ENCODE results near the gene VIPAS39. TPM values are rescaled to one million over a fixed set of nuclear protein-coding genes. Genes with fewer than 3 reads are reported as not detected.

The VIPAS39 gene
- total and polyA plus RNA-seq, 2 of the 4 experiments (the other 2 are of a cell fraction), result 19.0 to 43.0 TPM

GRCh38 chr14:77426396-77426795, 31.0 kb downstream of the VIPAS39 start:
- Histone ChIP-seq H3K79me1 (ENCODE audit: low read depth in 1 of 2, low read length in 2 of 2) (no peaks in the 10 kb centered on the region), H3K9me1 (ENCODE audit: insufficient read depth, low read length) (no peaks in the 10 kb centered on the region), H3K4ac (ENCODE audit: low read depth, low read length) (no peak overlapping the region), H3K18ac (ENCODE audit: low read depth, low read length) (no peak overlapping the region), H4K5ac (ENCODE audit: low read depth, low read length) (no peak overlapping the region), H3K9ac (ENCODE audit: low read depth, low read length) (no peak overlapping the region), H3K56ac (ENCODE audit: extremely low read depth, insufficient read depth, low read length) (no peak overlapping the region), H3K4me1 (ENCODE audit: control insufficient read depth, insufficient read depth, low read length) (no peaks in the 10 kb centered on the region), H4K8ac (ENCODE audit: low read depth in 2 of 2, low read length in 2 of 2) (no peak overlapping the region), H2AK9ac (replicated peaks; ENCODE audit: low read depth, low read length, poor library complexity) (no peak overlapping the region), H2AK5ac (ENCODE audit: low read depth, low read length) (no peak overlapping the region), H3K23ac (ENCODE audit: low read depth, low read length) (no peak overlapping the region), H4K20me1 (ENCODE audit: insufficient read depth, low read length) (no peaks in the 10 kb centered on the region), H2BK5ac (ENCODE audit: low read depth, low read length, poor library complexity, severe bottlenecking) (no peak overlapping the region), H3K36me3 (ENCODE audit: control insufficient read depth, insufficient read depth, low read length) (peaks cover 48% of the 10 kb centered on the region), H4K91ac (ENCODE audit: insufficient read depth, low read depth, low read length) (no peak overlapping the region), H3K4me3 (ENCODE audit: insufficient read depth, low read depth, low read length) (no peak overlapping the region), H3K27me3 (ENCODE audit: control insufficient read depth, insufficient read depth, low read length) (no peaks in the 10 kb centered on the region), H3K27ac (ENCODE audit: insufficient read depth, low read length) (no peak overlapping the region), H2BK120ac (ENCODE audit: low read depth, low read length) (no peak overlapping the region), H2BK20ac (ENCODE audit: low read depth, low read length) (no peak overlapping the region), H2AFZ (replicated peaks; ENCODE audit: low read length, poor library complexity) (no peak overlapping the region), H3K4me2 (ENCODE audit: low read depth, low read length) (no peak overlapping the region), H3K14ac (replicated peaks; ENCODE audit: low read depth, low read length) (no peak overlapping the region), H3K9me3 (ENCODE audit: control insufficient read depth, insufficient read depth, low read length) (no peaks in the 10 kb centered on the region), H2BK15ac (ENCODE audit: low read depth, low read length) (no peak overlapping the region)
- no peak for TF ChIP-seq BHLHE40 (IDR thresholded peaks at IDR 0.05; ENCODE audit: low read depth, low read length)
- TF ChIP-seq FOS (IDR thresholded peaks at IDR 0.05; ENCODE audit: low read depth, low read length), result no peak
- ATAC-seq (ENCODE audit: low read depth) (no peak), DNase-seq (no peak)
- no TSS peak for BruUV-seq (replicated peaks)
- in situ Hi-C loops (cut with MboI; ENCODE audit: low sequenced_read_pairs) (no loop called here), intact Hi-C loops (cut with micrococcal nuclease) (no loop called here), dilution Hi-C loops (cut with HindIII; ENCODE audit: low sequenced_read_pairs, unreplicated experiment) (no loop called here)
- ChIA-PET POLR2A (ENCODE audit: unreplicated experiment) (no interaction called here), CTCF (no interaction called here)
- no CpG with 5 or more reads among the region's 3 CpGs for WGBS, 2 experiments (ENCODE audit: extremely low coverage in 2 of 2, insufficient read length in 1 of 2)
